ENCODE measurements around the gene ETS1.

The ETS1 gene

GRCh38 chr11:128488471-128488870 is 98.9 kb downstream of the ETS1 start:
- H3K4me3 ChIP-seq (replicated peaks in 1 of 2; ENCODE audit: low read depth in 2 of 2, low read length in 2 of 2): no peak overlapping the region
- no peak for TF ChIP-seq CTCF (IDR thresholded peaks at IDR 0.05; ENCODE audit: low read depth, low read length)
- DNase-seq (ENCODE audit: low read depth in 2 of 2): peak; percentile 91 to 98

- TF ChIP-seq CTCF (IDR thresholded peaks at IDR 0.05; ENCODE audit: low read depth, low read length): no peak
- no peak for DNase-seq (ENCODE audit: low read depth in 2 of 2)
- H3K4me3 ChIP-seq (replicated peaks in 1 of 2; ENCODE audit: low read depth in 2 of 2, low read length in 2 of 2): no peak overlapping the region
Measured at GRCh38 chr11:128487978-128488377, 99.4 kb downstream of the ETS1 start.

- no peak overlapping the region for H3K4me3 ChIP-seq (replicated peaks in 1 of 2; ENCODE audit: low read depth in 2 of 2, low read length in 2 of 2)
- no peak for TF ChIP-seq CTCF (IDR thresholded peaks at IDR 0.05; ENCODE audit: low read depth, low read length)
- DNase-seq (ENCODE audit: low read depth in 2 of 2): no peak
Measured at GRCh38 chr11:128484172-128484571, 103.2 kb downstream of the ETS1 start.

GRCh38 chr11:128483211-128483788 is 104.1 kb downstream of the ETS1 start:
- no peak for DNase-seq (ENCODE audit: low read depth in 2 of 2)
- no peak for TF ChIP-seq CTCF (IDR thresholded peaks at IDR 0.05; ENCODE audit: low read depth, low read length)
- no peak overlapping the region for H3K4me3 ChIP-seq (replicated peaks in 1 of 2; ENCODE audit: low read depth in 2 of 2, low read length in 2 of 2)

- peak; percentile 66 to 94 for DNase-seq (ENCODE audit: low read depth in 2 of 2)
- TF ChIP-seq CTCF (IDR thresholded peaks at IDR 0.05; ENCODE audit: low read depth, low read length): no peak
- H3K4me3 ChIP-seq (replicated peaks in 1 of 2; ENCODE audit: low read depth in 2 of 2, low read length in 2 of 2): no peak overlapping the region
Measured at GRCh38 chr11:128482512-128483191, 104.7 kb downstream of the ETS1 start.

GRCh38 chr11:128482092-128482491 is 105.3 kb downstream of the ETS1 start:
- no peak overlapping the region for H3K4me3 ChIP-seq (replicated peaks in 1 of 2; ENCODE audit: low read depth in 2 of 2, low read length in 2 of 2)
- TF ChIP-seq CTCF (IDR thresholded peaks at IDR 0.05; ENCODE audit: low read depth, low read length): no peak
- DNase-seq (ENCODE audit: low read depth in 2 of 2): no peak
